ENCODE results near the gene GLIPR2. TPM values are rescaled to one million over a fixed set of nuclear protein-coding genes. Genes with fewer than 3 reads are reported as not detected.
"Not testable (repeated sequence)": the region's sequence is repeated elsewhere in the genome, so short reads cannot be mapped to it uniquely, and the experiment has no call there.

GLIPR2 gene
- total RNA-seq, 1 donor from 2014 or later = 54.4 TPM

DNA sequence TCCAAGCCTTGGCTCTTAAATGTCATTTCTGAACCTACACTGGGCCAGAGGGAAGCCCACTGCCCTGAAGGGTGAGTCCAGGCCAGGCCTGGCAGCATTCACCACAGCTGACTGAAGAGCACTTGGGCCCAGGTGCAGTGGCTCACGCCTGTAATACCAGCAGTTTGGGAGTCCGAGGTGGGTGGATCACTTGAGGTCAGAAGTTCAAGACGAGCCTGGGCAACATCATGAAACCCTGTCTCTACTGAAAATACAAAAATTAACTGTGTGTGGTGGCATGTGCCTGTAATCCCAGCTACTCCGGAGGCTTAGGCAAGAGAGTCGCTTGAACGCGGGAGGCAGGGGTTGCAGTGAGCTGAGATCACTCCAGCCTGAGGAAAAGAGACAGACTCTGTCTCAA, 37.7 kb downstream of the GLIPR2 start:
- intact Hi-C loops (cut with DNase I) = no loop called here
- no peak for TF ChIP-seq CTCF (IDR thresholded peaks at IDR 0.05)
- no peaks in the 10 kb centered on the region for H3K27me3 ChIP-seq
- no peaks in the 10 kb centered on the region for H3K4me1 ChIP-seq
- no peak overlapping the region for H3K4me3 ChIP-seq
- no peaks in the 10 kb centered on the region for H3K36me3 ChIP-seq
- DNase-seq (ENCODE audit: low spot score in 2 of 2) = no peak
- H3K27ac ChIP-seq = no peak overlapping the region
- H3K9me3 ChIP-seq = no peaks in the 10 kb centered on the region

DNA sequence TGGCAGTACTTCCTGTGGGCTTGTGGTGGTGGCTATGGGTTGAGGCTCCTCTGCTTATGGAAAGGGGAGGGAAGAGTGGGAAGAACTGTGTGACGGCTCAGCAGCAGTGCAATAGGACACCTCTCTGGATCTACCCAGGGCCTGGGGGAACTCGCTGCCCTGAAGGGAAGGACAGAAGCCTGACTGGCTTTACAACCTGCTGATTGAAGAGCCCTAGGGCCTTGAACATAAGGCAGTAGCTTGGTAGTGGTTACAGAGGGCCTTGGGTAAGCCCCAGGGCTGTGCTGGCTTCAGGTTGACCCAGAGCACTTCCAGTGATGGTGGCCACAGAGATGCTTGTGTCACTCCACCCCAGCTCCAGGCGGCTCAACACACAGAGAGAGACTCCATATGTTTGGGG, 38.2 kb downstream of the GLIPR2 start:
- Histone ChIP-seq H3K36me3 (no peaks in the 10 kb centered on the region), H3K27ac (no peak overlapping the region), H3K9me3 (no peaks in the 10 kb centered on the region), H3K4me3 (no peak overlapping the region), H3K4me1 (no peaks in the 10 kb centered on the region), H3K27me3 (no peaks in the 10 kb centered on the region)
- intact Hi-C loops (cut with DNase I) = no loop called here
- TF ChIP-seq CTCF (IDR thresholded peaks at IDR 0.05) = no peak
- no peak for DNase-seq (ENCODE audit: low spot score in 2 of 2)

DNA sequence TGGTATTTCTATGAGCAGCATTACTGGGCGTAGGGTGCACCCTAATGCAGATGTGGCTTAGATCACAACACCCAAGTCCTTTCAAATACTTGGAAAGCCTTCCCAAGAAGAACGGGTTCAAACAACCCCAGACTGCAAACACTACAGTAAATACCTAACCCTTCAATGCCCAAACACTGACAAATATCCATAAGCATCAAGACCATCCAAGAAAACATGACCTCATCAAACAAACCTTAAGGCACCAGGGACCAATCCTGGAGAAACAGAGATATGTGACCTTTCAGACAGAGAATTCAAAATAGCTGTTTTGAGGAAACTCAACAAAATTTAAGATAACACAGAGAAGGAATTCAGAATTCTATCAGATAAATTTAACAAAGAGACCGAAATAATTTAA, 38.7 kb downstream of the GLIPR2 start:
- H3K27ac ChIP-seq; H3K9me3 ChIP-seq; H3K4me1 ChIP-seq; intact Hi-C loops (cut with DNase I); H3K27me3 ChIP-seq; DNase-seq (ENCODE audit: low spot score in 2 of 2); H3K36me3 ChIP-seq; H3K4me3 ChIP-seq: not testable (repeated sequence)

GRCh38 chr9:36176496-36176895, 40.0 kb downstream of the GLIPR2 start:
- H3K27me3 ChIP-seq; H3K36me3 ChIP-seq; H3K9me3 ChIP-seq; H3K4me3 ChIP-seq; intact Hi-C loops (cut with DNase I); DNase-seq (ENCODE audit: low spot score in 2 of 2); H3K4me1 ChIP-seq; H3K27ac ChIP-seq: not testable (repeated sequence)

GRCh38 chr9:36177571-36177970, 41.0 kb downstream of the GLIPR2 start:
- Histone ChIP-seq H3K36me3 (no peaks in the 10 kb centered on the region), H3K4me3 (no peak overlapping the region), H3K9me3 (no peaks in the 10 kb centered on the region), H3K4me1 (no peaks in the 10 kb centered on the region), H3K27me3 (no peaks in the 10 kb centered on the region), H3K27ac (no peak overlapping the region)
- no peak for DNase-seq (ENCODE audit: low spot score in 2 of 2)
- intact Hi-C loops (cut with DNase I) = no loop called here
- no peak for TF ChIP-seq CTCF (IDR thresholded peaks at IDR 0.05)

- intact Hi-C loops (cut with DNase I); H3K36me3 ChIP-seq; H3K4me1 ChIP-seq; H3K27me3 ChIP-seq; H3K9me3 ChIP-seq; H3K27ac ChIP-seq; DNase-seq (ENCODE audit: low spot score in 2 of 2); H3K4me3 ChIP-seq: not testable (repeated sequence)
Observed at GRCh38 chr9:36180243-36180642, 43.7 kb downstream of the GLIPR2 start.

DNA sequence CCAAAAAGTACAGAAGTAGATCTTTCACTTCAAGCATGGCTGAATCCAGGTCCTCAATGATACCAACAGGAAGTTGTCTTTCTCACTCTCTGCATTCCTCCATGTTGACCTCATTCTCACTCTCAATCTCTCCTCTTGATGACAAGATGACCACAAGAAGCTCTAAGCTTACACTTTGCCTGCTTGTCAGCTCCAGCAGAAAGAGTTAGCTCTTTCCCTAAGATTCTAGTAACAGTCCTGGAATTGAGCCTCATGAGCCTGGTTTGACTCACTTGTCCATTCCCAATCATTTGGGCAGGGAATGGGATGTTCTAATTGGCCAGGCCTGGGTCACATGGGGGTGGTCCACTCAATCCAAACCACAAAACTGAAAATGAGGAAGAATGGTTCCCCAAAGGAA, 50.9 kb downstream of the GLIPR2 start:
- no peaks in the 10 kb centered on the region for H3K9me3 ChIP-seq
- TF ChIP-seq CTCF (IDR thresholded peaks at IDR 0.05) = no peak
- H3K36me3 ChIP-seq = no peaks in the 10 kb centered on the region
- H3K27ac ChIP-seq = no peak overlapping the region
- H3K4me3 ChIP-seq = no peak overlapping the region
- peaks cover 0 to 8% of the 10 kb centered on the region in 2 donors for H3K4me1 ChIP-seq
- intact Hi-C loops (cut with DNase I) = no loop called here
- no peak for DNase-seq (ENCODE audit: low spot score in 2 of 2)
- H3K27me3 ChIP-seq = no peaks in the 10 kb centered on the region
